ENCODE results near the gene DGCR2. TPM values are rescaled to one million over a fixed set of nuclear protein-coding genes. Genes with fewer than 3 reads are reported as not detected.

DGCR2 gene
- total RNA-seq, 1 experiment from 2014 or later, result 42.9 TPM

DNA sequence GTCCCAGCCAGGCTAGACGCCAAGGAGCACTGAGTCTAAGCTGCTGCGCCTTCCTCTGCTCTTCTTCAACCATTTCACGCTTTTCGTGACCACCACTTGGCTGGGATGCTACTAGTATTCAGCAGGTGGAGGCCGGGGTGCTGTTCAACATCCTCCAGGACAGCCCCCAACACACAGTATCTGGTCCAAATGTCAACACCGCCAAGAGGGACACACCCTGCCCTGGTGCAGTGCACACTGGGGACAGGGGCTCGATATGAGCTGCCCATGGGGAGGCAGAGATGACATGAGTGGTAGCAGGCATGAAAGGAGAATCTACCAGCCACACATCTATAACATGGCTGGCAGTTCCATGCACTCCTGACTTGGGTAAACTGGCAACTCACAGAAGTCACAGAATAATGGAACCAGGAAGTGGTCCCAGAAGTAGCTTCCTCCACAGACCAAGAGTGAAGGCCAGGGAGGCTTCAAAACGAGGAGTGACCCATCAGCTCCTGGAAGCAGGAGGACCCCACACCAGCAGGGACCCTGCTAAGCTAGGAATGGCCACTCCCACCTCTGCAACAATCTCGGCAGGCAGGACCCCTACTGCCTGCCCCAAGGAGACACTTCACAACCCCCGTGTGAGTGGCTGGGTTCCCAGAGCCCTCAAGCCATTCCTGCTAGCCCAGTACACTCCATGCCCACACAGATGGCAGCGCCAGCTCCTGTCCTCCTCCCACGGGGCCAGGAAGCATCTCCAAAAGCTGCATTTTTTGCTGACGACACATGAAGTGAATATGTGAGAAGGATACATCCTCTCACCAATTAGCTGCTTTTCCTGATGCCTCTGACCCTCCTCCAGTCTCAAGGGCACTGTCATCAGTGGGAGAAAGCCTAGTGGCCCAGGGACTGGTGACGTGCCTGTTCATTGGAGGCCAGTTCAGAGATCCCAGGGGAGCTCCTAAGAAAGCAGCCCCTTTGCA lies 78.8 kb downstream of the DGCR2 start:
- ChIA-PET POLR2A (no interaction called here), RAD21 (ENCODE audit: low non-redundant PET in 1 of 2, low total read pairs in 2 of 2, uncharacterized antibody in 2 of 2, unreplicated experiment in 2 of 2) (interaction anchor here in 1 of 2 experiments (0.5 kb wide), 1 partner anchor 22 kb away, joined by 4 read pairs; no protein-coding TSS in a partner anchor), CTCF (no interaction called here)
- DNase-seq (ENCODE audit: low read depth, low spot score) (no peak), ATAC-seq (no peak)
- no peaks in the 10 kb centered on the region for H3K27me3 ChIP-seq (ENCODE audit: insufficient read depth, low read length)
- no peaks in the 10 kb centered on the region for H3K79me2 ChIP-seq (ENCODE audit: insufficient read depth, low read length)
- H3K4me3 ChIP-seq (replicated peaks in 1 of 2; ENCODE audit: low read depth in 1 of 2, low read length in 2 of 2), result no peak overlapping the region
- no peak overlapping the region for H3K9ac ChIP-seq (ENCODE audit: low read length)
- no peaks in the 10 kb centered on the region for H3K9me3 ChIP-seq (ENCODE audit: control insufficient read depth in 1 of 2, insufficient read depth in 1 of 2, low read depth in 1 of 2, low read length in 2 of 2)
- intact Hi-C loops (cut with micrococcal nuclease), result no loop called here
- no peak overlapping the region for H3K4me2 ChIP-seq (ENCODE audit: low read length)
- no peak overlapping the region for H3K27ac ChIP-seq (ENCODE audit: low read depth, low read length)
- no peaks in the 10 kb centered on the region for H4K20me1 ChIP-seq (ENCODE audit: insufficient read depth)
- no peaks in the 10 kb centered on the region for H3K9me2 ChIP-seq (ENCODE audit: insufficient read depth)
- TF ChIP-seq ZFX (IDR thresholded peaks at IDR 0.05) (no peak), SRF (IDR thresholded peaks at IDR 0.05; ENCODE audit: low read depth) (no peak), EZH2 (IDR thresholded peaks at IDR 0.05) (no peak), JUND (IDR thresholded peaks at IDR 0.05) (no peak)
- BruUV-seq (replicated peaks), result no TSS peak
- H3K36me3 ChIP-seq (ENCODE audit: control insufficient read depth in 1 of 2, insufficient read depth in 2 of 2, low read length in 2 of 2), result peaks cover 14 to 21% of the 10 kb centered on the region in 2 experiments
- no peaks in the 10 kb centered on the region for H3K4me1 ChIP-seq (ENCODE audit: control insufficient read depth in 1 of 2, insufficient read depth in 2 of 2, low read length in 2 of 2)
- no peak overlapping the region for H2AFZ ChIP-seq (ENCODE audit: low read depth, low read length, poor library complexity, severe bottlenecking)

DNA sequence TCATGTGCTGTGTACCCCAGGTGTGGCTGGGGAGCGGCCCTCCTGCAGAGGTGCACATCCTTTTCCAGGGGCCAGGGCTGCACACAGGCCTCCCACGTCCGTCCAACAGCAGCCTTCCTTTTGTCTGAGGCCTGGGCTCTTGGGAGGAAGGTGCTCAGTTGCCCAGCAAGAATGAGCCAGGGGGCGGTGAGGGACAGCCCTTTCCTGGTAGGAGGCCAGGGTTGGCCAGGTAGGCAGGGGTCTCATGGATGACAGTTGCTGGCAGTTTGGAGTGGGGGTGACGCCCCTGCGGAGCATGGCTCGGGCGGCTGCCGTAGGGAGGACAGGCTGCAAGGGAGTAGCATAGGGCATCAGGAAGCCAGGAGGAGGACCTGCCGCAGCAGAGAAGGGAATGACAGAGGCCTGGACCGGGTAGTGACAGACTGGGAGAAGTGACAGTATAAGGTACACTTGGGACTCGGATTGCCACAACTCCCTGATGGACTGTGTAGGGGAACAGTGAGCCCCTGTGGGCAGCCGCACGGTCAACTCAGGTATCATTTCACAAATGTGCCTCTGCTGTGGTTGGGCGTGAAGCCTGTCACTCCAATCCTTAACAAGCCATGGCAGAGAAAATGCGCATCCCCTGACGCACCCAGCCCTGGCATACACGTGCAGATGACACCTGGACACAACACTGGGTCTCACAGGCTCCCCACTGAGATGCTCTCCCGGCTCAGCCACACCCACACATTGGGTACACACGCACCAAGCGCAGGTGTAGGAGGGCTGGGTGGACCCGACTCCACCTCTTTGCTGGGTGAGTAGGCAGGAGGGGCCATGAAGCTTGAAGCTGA lies 79.7 kb downstream of the DGCR2 start:
- H3K27me3 ChIP-seq (ENCODE audit: insufficient read depth, low read length), result no peaks in the 10 kb centered on the region
- CTCF ChIA-PET, result no interaction called here
- DNase-seq (ENCODE audit: low read depth, low spot score) (no peak), ATAC-seq (no peak)
- no peaks in the 10 kb centered on the region for H3K9me3 ChIP-seq (ENCODE audit: control insufficient read depth in 1 of 2, insufficient read depth in 1 of 2, low read depth in 1 of 2, low read length in 2 of 2)
- no peaks in the 10 kb centered on the region for H3K9me2 ChIP-seq (ENCODE audit: insufficient read depth)
- intact Hi-C loops (cut with micrococcal nuclease), result no loop called here
- POLR2A ChIA-PET, result no interaction called here
- H2AFZ ChIP-seq (ENCODE audit: low read depth, low read length, poor library complexity, severe bottlenecking), result no peak overlapping the region
- no peaks in the 10 kb centered on the region for H4K20me1 ChIP-seq (ENCODE audit: insufficient read depth)
- BruUV-seq (replicated peaks), result no TSS peak
- H3K27ac ChIP-seq (ENCODE audit: low read depth, low read length), result no peak overlapping the region
- no peak overlapping the region for H3K4me2 ChIP-seq (ENCODE audit: low read length)
- peaks cover 11 to 14% of the 10 kb centered on the region in 2 experiments for H3K36me3 ChIP-seq (ENCODE audit: control insufficient read depth in 1 of 2, insufficient read depth in 2 of 2, low read length in 2 of 2)
- H3K4me1 ChIP-seq (ENCODE audit: control insufficient read depth in 1 of 2, insufficient read depth in 2 of 2, low read length in 2 of 2), result no peaks in the 10 kb centered on the region
- no peak overlapping the region for H3K9ac ChIP-seq (ENCODE audit: low read length)
- RAD21 ChIA-PET (ENCODE audit: low non-redundant PET in 1 of 2, low total read pairs in 2 of 2, uncharacterized antibody in 2 of 2, unreplicated experiment in 2 of 2), result no interaction called here
- H3K79me2 ChIP-seq (ENCODE audit: insufficient read depth, low read length), result no peaks in the 10 kb centered on the region
- H3K4me3 ChIP-seq (replicated peaks in 1 of 2; ENCODE audit: low read depth in 1 of 2, low read length in 2 of 2), result no peak overlapping the region
- no peak for TF ChIP-seq EGR1 (IDR thresholded peaks at IDR 0.05; ENCODE audit: low read depth)
- TF ChIP-seq, protein P1, sequence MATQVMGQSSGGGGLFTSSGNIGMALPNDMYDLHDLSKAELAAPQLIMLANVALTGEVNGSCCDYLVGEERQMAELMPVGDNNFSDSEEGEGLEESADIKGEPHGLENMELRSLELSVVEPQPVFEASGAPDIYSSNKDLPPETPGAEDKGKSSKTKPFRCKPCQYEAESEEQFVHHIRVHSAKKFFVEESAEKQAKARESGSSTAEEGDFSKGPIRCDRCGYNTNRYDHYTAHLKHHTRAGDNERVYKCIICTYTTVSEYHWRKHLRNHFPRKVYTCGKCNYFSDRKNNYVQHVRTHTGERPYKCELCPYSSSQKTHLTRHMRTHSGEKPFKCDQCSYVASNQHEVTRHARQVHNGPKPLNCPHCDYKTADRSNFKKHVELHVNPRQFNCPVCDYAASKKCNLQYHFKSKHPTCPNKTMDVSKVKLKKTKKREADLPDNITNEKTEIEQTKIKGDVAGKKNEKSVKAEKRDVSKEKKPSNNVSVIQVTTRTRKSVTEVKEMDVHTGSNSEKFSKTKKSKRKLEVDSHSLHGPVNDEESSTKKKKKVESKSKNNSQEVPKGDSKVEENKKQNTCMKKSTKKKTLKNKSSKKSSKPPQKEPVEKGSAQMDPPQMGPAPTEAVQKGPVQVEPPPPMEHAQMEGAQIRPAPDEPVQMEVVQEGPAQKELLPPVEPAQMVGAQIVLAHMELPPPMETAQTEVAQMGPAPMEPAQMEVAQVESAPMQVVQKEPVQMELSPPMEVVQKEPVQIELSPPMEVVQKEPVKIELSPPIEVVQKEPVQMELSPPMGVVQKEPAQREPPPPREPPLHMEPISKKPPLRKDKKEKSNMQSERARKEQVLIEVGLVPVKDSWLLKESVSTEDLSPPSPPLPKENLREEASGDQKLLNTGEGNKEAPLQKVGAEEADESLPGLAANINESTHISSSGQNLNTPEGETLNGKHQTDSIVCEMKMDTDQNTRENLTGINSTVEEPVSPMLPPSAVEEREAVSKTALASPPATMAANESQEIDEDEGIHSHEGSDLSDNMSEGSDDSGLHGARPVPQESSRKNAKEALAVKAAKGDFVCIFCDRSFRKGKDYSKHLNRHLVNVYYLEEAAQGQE (IDR thresholded peaks at IDR 0.05; ENCODE audit: low read depth), result no peak
- TF ChIP-seq POLR2A (IDR thresholded peaks at IDR 0.05; ENCODE audit: borderline replicate concordance, extremely low read depth, insufficient read depth, insufficient read length), result no peak
- TF ChIP-seq, protein P2, sequence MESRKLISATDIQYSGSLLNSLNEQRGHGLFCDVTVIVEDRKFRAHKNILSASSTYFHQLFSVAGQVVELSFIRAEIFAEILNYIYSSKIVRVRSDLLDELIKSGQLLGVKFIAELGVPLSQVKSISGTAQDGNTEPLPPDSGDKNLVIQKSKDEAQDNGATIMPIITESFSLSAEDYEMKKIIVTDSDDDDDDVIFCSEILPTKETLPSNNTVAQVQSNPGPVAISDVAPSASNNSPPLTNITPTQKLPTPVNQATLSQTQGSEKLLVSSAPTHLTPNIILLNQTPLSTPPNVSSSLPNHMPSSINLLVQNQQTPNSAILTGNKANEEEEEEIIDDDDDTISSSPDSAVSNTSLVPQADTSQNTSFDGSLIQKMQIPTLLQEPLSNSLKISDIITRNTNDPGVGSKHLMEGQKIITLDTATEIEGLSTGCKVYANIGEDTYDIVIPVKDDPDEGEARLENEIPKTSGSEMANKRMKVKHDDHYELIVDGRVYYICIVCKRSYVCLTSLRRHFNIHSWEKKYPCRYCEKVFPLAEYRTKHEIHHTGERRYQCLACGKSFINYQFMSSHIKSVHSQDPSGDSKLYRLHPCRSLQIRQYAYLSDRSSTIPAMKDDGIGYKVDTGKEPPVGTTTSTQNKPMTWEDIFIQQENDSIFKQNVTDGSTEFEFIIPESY (IDR thresholded peaks at IDR 0.05; ENCODE audit: extremely low read depth, insufficient replicate concordance, low read length), result no peak
- no peak for TF ChIP-seq CBX3 (IDR thresholded peaks at IDR 0.05; ENCODE audit: low read depth)
- TF ChIP-seq, protein P3, sequence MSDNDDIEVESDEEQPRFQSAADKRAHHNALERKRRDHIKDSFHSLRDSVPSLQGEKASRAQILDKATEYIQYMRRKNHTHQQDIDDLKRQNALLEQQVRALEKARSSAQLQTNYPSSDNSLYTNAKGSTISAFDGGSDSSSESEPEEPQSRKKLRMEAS (IDR thresholded peaks at IDR 0.05), result no peak
- no peak for TF ChIP-seq ZNF274 (IDR thresholded peaks at IDR 0.05; ENCODE audit: low read depth, low read length)
- TF ChIP-seq SRF (IDR thresholded peaks at IDR 0.05; ENCODE audit: low read depth), result no peak
- TF ChIP-seq YY1 (IDR thresholded peaks at IDR 0.05; ENCODE audit: extremely low read depth, insufficient replicate concordance, low read depth, low read length), result no peak
